Hair follicular keratinocyte (primary cell): ENCODE measurements around the gene RPP25. TPM values are rescaled to one million over a fixed set of nuclear protein-coding genes. Genes with fewer than 3 reads are reported as not detected.

Source experiments
- total RNA-seq: library from RNA; depleted of rRNA; stranded (reverse); fragments of >200 nt; gene quantifications from 2 replicates; pipeline ENCODE4 v1.2.3, GENCODE V29; 2015

The RPP25 gene, protein sequence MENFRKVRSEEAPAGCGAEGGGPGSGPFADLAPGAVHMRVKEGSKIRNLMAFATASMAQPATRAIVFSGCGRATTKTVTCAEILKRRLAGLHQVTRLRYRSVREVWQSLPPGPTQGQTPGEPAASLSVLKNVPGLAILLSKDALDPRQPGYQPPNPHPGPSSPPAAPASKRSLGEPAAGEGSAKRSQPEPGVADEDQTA
- total RNA-seq = 1.6 and 3.7 TPM in 2 replicates

DNA sequence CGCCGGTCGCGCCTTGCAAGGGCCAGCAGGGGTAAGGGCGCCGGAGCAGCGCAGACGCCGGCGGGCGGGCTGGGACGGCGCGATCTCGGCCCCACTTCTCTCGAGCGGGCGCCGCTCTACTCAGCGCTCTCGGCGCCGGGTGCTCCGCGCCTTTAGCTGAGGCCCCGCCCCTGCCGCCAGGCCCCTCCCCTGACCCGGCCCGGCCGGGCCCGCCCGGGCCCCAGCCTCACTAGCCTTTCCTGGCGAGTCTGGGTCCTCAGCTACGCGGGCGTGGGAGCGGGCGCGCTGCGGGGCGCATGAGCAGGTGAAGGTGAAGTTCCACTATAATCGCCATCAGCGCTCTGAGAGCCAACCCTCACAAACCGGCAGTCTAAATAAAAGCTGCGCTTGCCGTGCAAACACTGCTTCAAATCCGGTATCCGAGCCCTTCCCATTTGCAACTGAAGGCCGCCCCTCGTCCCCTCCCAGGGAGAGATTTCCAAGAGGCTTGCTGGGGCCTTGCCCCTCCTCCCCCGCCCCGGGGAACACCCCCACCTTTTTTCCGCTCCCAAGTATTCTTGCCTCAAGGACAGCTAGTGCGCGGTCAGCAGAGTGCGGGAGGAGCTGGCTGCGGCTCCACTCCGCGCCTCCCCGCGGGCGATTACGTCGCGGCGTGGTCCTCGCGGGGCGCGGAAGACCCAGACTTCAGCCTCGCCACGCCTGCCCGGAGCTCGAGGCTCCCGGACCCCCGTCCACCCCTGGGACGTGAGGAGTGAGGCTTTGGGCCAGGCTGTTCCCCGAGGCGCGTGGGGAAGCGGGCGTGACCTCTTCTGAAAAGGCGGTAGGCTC is at the start of gene RPP25:
Gene RPP25 (minus strand): TSS at position 125 of the 828 bp plus-strand sequence. CDS start 189 bp downstream, outside the sequence.

DNA sequence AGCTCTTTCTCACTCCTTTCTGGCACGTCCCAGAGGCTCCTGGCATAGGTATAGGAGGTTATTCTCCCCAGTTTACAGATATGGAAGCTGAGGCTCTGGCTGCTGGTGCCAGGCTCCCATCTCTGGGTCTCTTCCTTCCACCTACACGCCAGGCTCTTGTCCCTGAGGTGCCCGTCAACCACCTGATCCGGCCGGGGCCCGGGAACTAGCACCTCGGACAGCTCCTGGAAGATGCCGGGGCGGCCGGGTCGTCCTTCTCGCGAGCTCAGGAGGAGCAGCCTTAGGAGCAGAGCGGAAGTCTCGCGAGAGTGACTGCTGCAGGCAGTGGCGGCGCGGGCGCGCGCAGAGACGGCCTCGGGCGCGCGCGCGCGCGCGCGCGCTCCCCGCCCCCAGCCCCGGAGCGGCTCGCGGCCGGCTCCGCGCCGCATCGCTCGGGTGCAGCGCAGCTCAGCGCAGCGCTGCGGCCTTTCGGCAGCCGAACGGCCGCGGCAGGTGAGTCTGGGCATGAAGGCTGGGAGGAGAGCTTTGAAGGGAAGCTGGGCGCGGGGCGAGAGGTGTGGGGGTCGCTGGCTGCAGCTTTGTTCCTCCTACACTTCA is 38.7 kb upstream of the RPP25 start, which contains the start of gene SCAMP5:
Gene SCAMP5 (plus strand): TSS at position 382 of the 597 bp plus-strand sequence. CDS start 16,277 bp downstream, outside the sequence.

DNA sequence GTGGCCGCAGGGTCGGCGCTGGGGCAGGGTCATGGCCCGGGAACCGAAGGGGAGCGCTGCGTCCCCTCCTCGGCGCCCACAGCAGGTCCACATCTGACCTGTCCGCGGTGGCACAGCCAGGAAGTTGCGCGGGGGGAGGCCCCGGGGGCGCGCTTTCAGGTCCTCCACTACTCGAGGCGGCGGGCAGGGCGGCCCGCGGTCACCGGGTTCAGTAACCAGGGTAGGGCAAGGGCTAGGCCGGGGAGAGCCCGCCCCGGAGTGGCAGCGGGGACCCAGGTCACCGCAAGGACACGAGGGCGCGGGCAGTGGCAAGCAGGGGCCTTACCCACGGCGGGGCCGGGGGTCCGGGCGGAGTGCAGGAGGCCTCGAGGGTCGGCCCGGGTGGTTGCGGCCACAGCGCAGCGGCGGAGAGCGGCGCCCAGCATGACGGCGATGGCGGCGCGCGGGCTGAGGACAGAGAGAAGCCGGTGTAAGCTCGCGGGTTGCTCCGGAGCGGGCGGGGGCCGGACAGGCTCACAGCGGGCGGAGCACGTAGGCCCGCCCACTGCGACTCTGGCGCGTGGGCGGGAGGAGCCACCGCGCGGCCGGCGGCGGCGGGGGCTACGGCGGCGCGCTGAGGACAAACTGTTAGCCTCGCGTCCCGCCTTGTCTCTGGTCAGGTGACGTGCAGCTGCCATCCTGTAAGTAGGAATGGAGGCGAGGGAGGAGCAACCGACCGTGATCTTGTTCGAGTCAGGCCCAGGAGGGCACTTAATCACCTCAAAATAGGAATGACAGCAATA is 18.8 kb downstream of the RPP25 start, which contains the start of gene COX5A:
Gene COX5A (minus strand): TSS at position 484 of the 782 bp plus-strand sequence. CDS start 59 bp downstream, at position 425.

DNA sequence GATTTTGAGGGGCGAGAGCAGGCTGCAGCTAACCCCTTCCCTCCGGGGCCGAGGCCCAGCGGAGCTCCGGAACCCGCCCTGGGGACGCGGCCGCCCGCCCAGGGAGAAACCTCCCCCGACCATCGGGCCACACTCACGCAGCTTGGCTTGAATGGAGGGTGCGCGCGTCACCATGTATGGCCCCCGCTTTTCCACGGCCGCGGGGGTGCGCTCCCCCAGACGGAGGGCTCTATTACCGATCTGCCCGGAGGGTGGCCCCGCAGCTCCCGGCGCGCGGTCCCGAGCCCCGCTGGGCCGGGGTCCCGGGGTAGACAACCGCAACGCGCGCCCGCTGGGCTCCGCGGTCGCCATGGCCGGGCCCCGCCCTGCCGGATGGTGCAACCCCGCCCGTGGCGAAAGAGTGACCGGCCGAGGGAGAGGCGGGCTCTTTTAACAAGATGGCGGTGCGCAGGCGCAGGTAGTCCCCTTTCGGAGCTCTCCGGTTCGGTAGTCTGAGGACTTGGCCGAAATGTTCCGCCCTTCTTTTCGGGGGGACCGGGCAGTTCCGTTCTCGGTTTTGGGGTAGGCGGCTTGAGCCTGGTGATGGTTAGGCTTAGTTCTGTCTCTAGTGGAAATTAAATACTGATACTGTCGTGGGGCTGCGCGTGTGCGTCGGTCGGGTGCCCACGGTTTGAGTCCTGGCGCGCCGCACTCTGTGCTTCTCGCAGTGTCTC is 50.0 kb downstream of the RPP25 start, which contains the start of gene FAM219B:
Gene FAM219B (minus strand): TSS at position 402 of the 713 bp plus-strand sequence. CDS start 51 bp downstream, at position 351.

Other genes starting within 250 kb of the RPP25 start
- gene CYP1A1, start 231.2 kb downstream of the RPP25 start, total RNA-seq = 1.0 and 1.9 TPM in 2 replicates
- not detected in 2 replicates for gene CYP1A2, start 207.9 kb downstream of the RPP25 start, total RNA-seq
- 29.5 and 31.6 TPM in 2 replicates for gene CSK, start 174.7 kb downstream of the RPP25 start, total RNA-seq
- gene LMAN1L, start 143.9 kb downstream of the RPP25 start, total RNA-seq = not detected in 2 replicates
- not detected in 2 replicates for gene CPLX3, start 130.1 kb downstream of the RPP25 start, total RNA-seq
- 17.4 and 18.7 TPM in 2 replicates for gene ULK3, start 113.6 kb downstream of the RPP25 start, total RNA-seq
- 33.7 and 51.1 TPM in 2 replicates for gene SCAMP2, start 83.4 kb downstream of the RPP25 start, total RNA-seq
- gene MPI, start 66.7 kb downstream of the RPP25 start, total RNA-seq = 41.4 and 53.0 TPM in 2 replicates
- 21.5 and 29.6 TPM in 2 replicates for gene FAM219B, start 49.9 kb downstream of the RPP25 start, total RNA-seq
- 129 and 180 TPM in 2 replicates for gene COX5A, start 18.7 kb downstream of the RPP25 start, total RNA-seq
- under 0.01 TPM in 1 of 2 replicates, not detected in the other for gene SCAMP5, start 38.8 kb upstream of the RPP25 start, total RNA-seq
- gene PPCDC, start 66.8 kb upstream of the RPP25 start, total RNA-seq = 10.5 and 30.1 TPM in 2 replicates
- gene C15orf39, start 245.1 kb upstream of the RPP25 start, total RNA-seq = 8.6 and 11.2 TPM in 2 replicates